ENCODE measurements around the gene LYRM1.

- TF ChIP-seq, protein P1, sequence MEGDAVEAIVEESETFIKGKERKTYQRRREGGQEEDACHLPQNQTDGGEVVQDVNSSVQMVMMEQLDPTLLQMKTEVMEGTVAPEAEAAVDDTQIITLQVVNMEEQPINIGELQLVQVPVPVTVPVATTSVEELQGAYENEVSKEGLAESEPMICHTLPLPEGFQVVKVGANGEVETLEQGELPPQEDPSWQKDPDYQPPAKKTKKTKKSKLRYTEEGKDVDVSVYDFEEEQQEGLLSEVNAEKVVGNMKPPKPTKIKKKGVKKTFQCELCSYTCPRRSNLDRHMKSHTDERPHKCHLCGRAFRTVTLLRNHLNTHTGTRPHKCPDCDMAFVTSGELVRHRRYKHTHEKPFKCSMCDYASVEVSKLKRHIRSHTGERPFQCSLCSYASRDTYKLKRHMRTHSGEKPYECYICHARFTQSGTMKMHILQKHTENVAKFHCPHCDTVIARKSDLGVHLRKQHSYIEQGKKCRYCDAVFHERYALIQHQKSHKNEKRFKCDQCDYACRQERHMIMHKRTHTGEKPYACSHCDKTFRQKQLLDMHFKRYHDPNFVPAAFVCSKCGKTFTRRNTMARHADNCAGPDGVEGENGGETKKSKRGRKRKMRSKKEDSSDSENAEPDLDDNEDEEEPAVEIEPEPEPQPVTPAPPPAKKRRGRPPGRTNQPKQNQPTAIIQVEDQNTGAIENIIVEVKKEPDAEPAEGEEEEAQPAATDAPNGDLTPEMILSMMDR (IDR thresholded peaks at IDR 0.05 in 4 of 5, conservative IDR thresholded peaks at IDR 0.05 in 1 of 5) = no peak
- no peak for TF ChIP-seq POLR2A (IDR thresholded peaks at IDR 0.05)
These were observed 35.0 kb upstream of the LYRM1 start for GRCh38 chr16:20865420-20866131.
